ENCODE data around the gene FMNL2. TPM values are rescaled to one million over a fixed set of nuclear protein-coding genes. Genes with fewer than 3 reads are reported as not detected.

FMNL2 gene
- total and polyA plus RNA-seq, 2 experiments from 2014 or later, result 16.5 to 45.4 TPM

- ATAC-seq, result no peak
Observed at GRCh38 chr2:152349416-152349815, 14.4 kb downstream of the FMNL2 start.

More at GRCh38 chr2:152349416-152349815, 14.4 kb downstream of the FMNL2 start:
- Histone ChIP-seq H3K27me3 (ENCODE audit: insufficient read depth) (no peaks in the 10 kb centered on the region), H3K27ac (ENCODE audit: low read depth) (peak overlapping the region; percentile 42; the same call in 1 of the 2 replicates), H3K4me2 (no peak overlapping the region), H3K4me3 (no peak overlapping the region), H3K4me1 (ENCODE audit: insufficient read depth) (peaks cover 18% of the 10 kb centered on the region), H4K20me1 (replicated peaks; ENCODE audit: insufficient read depth) (peaks cover 51% of the 10 kb centered on the region), H3K36me3 (ENCODE audit: insufficient read depth) (no peaks in the 10 kb centered on the region), H3F3A (replicated peaks; ENCODE audit: low read depth) (no peaks in the 10 kb centered on the region), H2AFZ (no peak overlapping the region), H3K9me2 (ENCODE audit: insufficient read depth) (no peaks in the 10 kb centered on the region), H3K79me2 (replicated peaks; ENCODE audit: insufficient read depth) (peaks cover 96% of the 10 kb centered on the region)
- no peak for DNase-seq (ENCODE audit: low spot score)
- Mint-ChIP-seq H3K36me3 (ENCODE audit: low read depth) (peaks cover 6% of the 10 kb centered on the region; the same call in 2 of the 3 replicates), H3K4me1 (peaks cover 10% of the 10 kb centered on the region; the same call in 2 of the 3 replicates), H3K27me3 (ENCODE audit: insufficient read depth, low read depth, poor library complexity) (no peaks in the 10 kb centered on the region), H3K9me3 (no peaks in the 10 kb centered on the region), H3K27ac (no peak overlapping the region; the same call in 1 of the 2 replicates), H3K4me3 (no peak overlapping the region)
- TF ChIP-seq STAT1 (IDR thresholded peaks at IDR 0.05; ENCODE audit: unreplicated experiment) (no peak), NANOG (IDR thresholded peaks at IDR 0.05; ENCODE audit: borderline replicate concordance) (no peak), REST (IDR thresholded peaks at IDR 0.05; ENCODE audit: unreplicated experiment) (no peak), EZH2 (IDR thresholded peaks at IDR 0.05; ENCODE audit: low read depth, unreplicated experiment) (no peak), ZNF114 (CRISPR knock-in tag; IDR thresholded peaks at IDR 0.05) (no peak), POLR2AphosphoS5 (IDR thresholded peaks at IDR 0.05; ENCODE audit: low read depth) (no peak), ZNF462 (CRISPR knock-in tag; IDR thresholded peaks at IDR 0.05) (no peak), EZH2phosphoT487 (IDR thresholded peaks at IDR 0.05; ENCODE audit: unreplicated experiment) (no peak), CREB1 (CRISPR knock-in tag; IDR thresholded peaks at IDR 0.05; ENCODE audit: low read depth) (no peak), ETS1 (IDR thresholded peaks at IDR 0.05) (no peak), ZNF331 (CRISPR knock-in tag; IDR thresholded peaks at IDR 0.05; ENCODE audit: low read depth) (no peak), JUNB (IDR thresholded peaks at IDR 0.05; ENCODE audit: unreplicated experiment) (no peak), CTCF (conservative IDR thresholded peaks at IDR 0.05; ENCODE audit: low read depth in 2 of 2) (no peak)
